HG03521 (cell line): ENCODE measurements around the gene CELF5.
"Not testable (repeated sequence)": the region's sequence is repeated elsewhere in the genome, so short reads cannot be mapped to it uniquely, and the experiment has no call there.

Experiments used
- ATAC-seq: cut with Tn5 transposase; IDR thresholded peaks from one replicate; pipeline ENCODE4 v1.9.1; 2021; ENCODE audit warnings: mild to moderate bottlenecking, moderate library complexity; ENCODE audit not compliant: unreplicated experiment

Gene CELF5

DNA sequence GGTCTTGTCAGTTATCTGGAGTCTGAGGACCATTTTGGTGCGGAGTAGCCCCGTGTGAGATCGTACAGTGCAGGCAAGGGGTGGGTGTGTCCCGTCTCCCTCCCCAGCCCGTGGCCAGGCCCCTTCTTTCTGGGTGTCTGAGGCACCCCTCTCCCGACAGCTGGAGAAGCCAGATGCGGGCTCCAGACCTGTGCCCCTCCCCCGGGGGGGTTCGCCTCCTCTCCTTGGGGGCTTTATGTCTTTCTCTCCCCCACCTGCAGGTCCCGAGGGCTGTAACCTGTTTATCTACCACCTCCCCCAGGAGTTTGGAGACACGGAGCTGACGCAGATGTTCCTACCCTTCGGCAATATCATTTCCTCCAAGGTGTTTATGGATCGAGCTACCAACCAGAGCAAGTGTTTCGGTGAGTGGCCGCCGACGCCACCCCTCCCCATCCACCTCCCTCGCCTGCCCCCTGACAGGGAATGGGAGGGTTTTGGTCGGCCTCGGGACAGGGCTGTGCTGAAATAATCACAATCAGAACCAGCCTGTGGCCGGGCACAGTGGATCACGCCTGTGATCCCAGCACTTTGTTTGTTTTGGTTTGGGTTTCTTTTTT lies 65.6 kb downstream of the CELF5 start:
- ATAC-seq, result no peak

DNA sequence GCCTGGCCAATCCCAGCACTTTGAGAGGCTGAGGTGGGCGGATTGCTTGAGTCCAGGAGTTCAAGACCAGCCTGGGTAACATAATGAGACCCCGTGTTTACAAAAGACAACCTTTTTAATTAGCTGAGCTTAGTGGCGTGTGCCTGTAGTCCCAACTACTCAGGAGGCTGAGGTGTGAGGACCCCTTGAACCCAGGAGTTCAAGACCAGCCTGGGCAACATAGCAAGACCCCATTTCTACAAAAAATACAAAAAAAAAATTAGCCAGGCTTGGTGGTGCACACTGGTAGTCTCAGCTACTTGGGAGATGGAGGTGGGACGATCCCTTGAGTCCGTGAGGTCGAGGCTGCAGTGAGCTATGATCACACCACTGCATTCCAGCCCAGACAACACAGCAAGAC lies 66.4 kb downstream of the CELF5 start:
- ATAC-seq, result not testable (repeated sequence)

DNA sequence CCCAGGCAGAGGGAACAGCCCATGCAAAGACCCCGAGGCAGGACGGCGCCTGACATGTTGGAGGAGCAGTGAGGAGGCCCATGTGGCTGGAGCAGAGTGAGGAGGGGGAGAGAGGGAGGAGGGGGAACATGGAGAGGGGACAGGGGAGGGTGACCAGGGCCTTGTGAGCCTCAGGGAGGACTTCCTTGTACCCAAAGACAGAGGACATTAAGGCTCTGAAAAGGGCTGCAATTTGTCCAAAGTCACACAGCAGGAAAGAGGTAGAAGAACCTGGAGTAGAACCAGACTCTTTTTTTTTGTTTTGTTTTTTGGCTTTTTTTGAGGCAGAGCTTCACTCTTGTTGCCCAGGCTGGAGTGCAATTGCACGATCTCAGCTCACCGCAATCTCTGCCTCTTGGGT lies 67.2 kb downstream of the CELF5 start:
- ATAC-seq, result no peak

DNA sequence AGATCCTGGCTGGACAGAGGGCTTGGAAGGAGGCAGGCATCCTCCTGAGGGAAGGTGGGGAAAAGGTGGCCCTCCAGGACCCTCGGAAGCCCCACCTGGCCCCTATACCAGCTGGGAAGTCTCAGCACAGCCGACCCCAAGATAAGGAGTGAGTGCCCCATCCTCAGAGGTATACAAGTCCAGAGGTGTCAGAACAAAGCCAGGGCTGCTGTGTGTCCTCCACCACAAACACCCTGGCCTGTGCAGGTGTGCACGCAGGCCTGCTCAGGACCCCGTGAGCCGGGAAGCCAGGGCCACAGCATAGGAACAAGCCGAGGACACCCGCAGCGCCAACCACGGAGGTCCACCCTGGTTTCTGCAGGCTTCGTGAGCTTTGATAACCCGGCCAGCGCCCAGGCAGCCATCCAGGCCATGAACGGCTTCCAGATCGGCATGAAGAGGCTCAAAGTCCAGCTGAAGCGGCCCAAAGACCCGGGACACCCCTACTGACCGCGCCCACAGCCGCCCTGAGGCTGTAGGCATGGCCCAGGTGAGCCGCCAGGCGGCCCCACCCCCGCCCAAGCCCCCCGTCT lies 68.6 kb downstream of the CELF5 start:
- no peak for ATAC-seq

DNA sequence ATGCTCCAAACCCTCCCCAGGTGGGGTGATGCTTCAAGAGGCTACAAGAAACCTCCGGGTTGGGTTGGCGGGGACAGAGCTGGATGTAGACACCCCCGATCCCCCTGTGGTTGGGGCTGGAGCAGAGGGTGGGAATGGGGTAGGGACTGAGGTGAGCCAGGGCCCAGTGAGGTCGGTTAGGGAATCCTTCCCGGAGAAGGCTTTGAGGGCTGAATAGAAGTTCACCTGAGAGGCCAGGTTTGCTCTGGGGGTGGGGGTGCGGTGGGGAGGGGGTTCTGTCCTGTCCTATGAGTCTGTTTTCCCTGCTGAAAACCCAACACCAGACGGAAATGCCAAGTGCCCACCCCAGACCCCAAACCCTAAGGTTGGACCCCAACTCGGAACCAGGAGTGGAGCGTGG lies 69.1 kb downstream of the CELF5 start:
- ATAC-seq, result no peak

DNA sequence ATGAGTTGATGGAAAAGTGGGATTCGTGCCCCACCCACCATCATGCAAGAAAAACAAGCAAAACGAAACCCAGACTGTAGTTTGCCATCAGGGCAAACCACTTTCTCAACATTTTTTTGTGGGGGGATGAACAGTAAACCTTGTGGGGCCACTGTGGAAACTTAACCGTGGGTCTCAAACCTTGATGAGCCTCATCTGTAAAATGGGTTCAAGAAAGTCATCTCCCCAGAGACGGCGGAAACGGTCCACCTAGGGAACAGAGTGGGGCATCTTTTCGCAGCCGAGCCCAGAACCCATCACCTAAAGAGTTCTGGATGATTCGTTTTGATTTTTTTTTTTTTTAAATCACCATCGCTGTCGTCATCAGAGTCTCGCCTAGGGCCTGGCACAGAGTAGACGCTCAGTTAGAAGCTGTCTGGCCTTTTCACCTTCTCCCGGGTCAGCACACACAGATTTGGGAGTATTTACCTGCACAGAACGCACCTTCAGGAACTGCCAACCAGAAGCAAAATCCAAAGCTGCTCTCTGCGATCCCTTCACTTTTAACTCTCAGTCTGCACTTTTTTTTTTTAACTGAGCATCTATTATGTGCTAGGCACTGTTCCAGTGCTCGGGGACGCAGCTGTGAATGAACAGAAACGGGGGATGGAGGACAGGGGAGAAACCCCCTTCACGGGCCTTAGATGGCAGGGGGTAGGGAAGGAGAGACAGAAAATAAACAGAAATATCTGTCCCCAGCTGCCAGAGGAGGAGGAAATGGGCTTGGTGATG lies 69.8 kb downstream of the CELF5 start:
- no peak for ATAC-seq

DNA sequence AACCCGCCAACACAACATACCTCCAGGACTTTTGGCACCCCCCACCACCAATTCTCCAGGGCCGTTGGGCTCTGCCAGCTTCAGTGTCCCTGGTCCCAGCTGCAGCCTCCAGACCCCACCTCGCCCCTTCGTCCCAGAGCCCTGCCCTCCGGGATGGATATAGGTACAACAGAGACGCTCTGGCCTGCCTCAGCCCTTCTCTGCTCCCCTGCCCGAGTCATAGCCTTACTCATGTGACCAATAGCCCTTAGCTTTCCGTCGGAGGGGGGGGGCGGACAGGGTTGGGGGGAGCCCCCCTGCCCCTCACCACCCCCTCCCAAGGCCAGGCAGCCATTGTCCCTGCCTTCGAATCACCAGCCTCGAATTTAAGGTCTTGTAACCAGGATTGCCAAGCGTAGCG lies 71.1 kb downstream of the CELF5 start:
- no peak for ATAC-seq

DNA sequence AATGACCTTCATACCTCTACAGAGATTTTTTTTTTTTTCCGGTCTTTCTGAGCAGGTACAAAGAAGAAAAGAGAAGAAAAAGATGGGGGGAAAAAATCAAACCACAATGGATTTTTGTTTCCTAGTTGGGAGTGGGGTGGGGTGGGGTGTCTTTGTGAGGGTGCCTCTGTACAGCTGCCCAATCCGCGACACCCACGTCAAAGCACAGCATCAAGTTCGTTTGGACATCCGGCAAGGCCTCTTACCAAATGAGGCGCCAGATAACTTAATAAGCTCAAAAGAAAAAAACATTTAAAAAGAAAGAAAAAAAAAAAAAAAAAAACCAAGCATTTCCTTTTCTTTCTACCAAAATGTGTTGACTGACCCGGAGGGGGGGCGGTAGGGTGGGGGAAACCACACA lies 71.6 kb downstream of the CELF5 start:
- ATAC-seq, result no peak

DNA sequence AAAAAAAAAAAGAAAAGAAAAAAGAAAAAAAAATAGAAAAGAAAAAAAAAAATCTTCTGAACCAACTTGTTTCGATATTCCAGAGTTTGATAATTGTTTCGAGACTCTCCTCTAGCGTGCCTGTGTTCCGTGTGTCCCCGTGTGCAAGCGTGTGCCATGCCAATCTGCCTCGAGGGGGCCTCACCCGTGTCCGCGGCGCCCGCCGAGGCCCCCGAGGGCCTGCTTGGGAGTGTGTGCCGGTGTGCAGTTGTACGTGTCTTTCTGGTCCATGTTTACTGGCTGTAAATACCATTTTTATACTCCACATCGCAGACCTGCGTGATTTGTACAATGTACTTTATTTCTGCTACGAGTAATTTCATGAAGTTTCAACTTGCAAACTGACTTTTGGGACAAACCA lies 72.0 kb downstream of the CELF5 start:
- no peak for ATAC-seq

DNA sequence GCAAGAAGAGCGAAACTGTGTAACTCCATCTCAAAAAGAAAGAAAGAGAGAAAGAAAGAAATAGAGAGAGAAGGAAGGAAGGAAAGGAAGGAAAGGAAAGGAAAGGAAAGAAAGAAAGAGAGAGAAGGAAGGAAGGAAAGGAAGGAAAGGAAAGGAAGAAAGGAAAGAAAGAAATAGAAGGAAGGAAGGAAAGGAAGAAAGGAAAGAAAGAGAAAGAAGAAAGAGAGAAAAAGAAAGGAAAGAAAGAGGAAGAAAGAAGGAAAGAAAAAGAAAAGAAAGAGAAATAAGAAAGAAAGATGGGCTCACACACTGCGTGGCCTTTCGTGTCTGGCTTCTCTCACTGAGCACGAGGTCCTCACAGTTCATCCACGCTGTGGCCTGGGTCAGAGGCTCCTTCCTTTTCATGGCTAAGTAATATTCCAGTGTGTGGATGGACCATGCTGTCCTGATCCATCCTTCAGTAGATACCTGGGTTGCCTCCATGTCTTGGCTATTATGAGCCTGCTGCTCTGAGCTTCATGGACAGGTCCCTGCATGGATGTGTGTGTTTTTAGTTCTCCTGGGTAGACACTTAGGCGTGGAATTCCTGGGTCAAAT lies 74.5 kb downstream of the CELF5 start:
- ATAC-seq, result no peak

DNA sequence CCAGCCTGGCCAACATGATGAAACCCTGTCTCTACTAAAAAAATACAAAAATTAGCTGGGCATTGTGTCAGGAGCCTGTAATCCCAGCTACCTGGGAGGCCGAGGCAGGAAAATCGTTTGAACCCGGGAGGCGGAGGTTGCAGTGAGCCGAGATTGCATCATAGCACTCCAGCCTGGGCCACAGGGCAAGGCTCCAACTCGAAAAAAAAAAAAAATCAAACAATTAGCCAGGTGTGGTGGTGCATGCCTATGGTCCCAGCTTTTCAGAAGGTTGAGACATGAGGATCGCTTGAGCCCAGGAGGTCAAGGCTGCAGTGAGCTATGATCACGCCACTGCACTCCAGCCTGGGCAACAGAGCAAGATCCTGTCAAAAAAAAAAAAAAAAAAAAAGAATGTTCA lies 76.1 kb downstream of the CELF5 start:
- not testable (repeated sequence) for ATAC-seq

DNA sequence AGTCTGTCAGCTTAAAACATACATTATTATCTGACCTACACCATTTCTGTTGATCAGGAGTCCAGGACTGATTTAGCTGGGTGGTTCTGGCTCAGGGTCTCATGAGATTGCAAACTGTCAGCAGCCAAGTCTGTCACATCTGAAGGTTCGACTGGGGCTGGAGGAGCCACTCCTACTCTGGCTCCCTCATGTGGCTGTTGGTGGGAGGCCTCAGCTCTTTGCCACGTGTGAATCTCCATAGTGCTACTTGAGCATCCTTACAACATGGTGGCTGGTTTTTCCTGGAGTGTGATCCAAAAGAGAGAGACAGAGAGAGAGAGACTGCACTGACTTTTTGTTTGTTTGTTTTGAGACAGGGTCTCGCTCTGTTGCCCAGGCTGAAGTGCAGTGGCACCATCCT lies 78.3 kb downstream of the CELF5 start:
- no peak for ATAC-seq

DNA sequence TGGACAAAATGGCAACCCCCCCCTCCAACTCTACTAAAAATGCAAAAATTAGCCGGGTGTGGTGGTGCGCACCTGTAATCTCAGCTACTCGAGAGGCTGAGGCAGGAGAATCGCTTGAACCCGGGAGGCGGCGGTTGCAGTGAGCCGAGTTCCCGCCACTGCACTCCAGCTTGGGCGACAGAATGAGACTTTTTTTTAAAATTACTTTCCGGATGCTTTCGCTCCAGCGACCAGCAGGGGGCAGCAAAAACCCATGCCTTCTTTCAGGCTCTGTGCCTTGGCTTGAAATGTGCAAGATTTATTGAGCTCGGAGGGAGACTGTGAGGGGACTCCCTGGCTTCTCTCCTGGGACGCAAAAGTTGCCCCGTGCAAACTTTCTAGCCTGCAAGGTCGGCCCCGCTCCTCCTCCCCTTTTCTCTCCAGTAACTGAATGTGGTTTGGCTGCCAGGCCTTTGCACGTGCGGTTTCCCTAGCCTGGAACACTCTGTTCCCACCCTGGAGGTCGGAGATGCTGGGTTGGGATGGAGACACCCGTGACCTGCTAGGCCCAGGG lies 80.5 kb downstream of the CELF5 start:
- no peak for ATAC-seq

DNA sequence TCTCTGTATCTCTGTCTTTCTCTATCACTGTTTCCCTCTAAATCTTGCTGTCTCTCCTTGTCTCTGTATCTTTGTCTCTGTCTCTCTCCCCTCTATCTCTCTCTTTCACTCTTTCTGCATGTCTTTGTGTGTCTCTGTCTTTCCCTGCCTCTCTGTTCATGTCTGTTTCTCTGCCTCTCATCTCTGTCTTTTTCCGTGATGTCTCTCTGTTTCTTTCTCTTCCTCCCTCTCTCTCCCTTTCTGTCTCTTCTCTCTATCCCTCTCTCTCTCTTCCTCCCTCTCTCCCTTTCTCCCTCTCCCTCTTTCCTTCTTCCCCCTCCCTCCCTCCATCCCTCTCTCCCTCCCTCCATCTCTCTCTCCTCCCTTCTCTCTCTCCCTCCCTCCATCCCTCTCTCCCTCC lies 85.3 kb downstream of the CELF5 start:
- ATAC-seq, result no peak

DNA sequence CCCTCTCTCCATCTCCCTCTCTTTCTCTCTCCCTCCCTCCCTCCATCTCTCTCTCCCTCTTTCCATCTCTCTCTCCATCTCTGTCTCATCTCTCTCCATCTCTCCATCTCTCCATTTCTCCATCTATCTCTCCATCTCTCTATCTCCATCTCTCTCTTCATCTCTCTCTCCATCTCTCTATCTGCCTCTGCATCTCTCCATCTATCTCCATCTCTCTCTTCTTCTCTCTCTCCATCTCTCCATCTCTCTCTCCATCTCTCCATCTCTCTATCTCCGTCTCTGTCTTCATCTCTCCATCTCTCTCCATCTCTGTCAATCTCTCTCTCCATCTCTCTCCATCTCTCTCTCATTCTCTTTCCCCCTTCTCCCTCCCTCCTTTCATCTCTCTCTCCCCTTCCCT lies 85.8 kb downstream of the CELF5 start:
- no peak for ATAC-seq

DNA sequence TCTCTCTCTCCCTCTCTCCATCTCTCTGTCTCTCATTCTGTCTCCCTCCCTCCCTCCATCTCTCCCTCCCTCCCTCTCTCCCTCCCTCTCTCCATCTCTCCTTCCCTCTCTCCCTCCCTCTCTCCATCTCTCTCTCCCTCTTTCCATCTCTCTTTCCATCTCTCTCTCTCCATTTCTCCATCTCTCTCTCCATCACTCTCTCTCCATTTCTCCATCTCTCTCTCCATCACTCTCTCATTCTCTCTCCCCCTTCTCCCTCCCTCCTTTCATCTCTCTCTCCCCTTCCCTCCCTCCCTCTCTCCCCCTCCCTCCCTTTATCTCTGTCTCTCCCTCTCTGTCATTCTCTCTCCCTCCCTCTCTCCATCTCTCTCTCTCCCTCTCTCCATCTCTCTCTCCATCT lies 86.2 kb downstream of the CELF5 start:
- no peak for ATAC-seq

DNA sequence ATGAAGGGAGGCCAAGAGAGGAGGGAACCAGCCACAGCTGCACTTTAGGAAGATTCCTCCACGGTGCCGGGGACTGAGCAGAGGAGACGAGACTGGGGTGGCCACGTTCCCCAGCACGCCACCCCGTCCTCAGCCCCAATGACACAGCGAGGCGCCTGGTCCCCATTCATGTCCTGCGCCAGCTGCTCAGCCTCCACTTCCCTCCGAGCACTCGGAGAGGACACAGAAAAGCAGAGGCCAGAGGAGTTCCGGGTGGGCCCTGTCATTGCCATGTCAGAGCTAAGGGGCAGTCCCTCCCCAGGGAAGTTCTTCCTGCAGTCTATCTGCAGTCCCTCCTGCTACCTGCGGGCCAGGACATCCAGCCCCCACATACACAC lies 88.7 kb downstream of the CELF5 start:
- no peak for ATAC-seq

DNA sequence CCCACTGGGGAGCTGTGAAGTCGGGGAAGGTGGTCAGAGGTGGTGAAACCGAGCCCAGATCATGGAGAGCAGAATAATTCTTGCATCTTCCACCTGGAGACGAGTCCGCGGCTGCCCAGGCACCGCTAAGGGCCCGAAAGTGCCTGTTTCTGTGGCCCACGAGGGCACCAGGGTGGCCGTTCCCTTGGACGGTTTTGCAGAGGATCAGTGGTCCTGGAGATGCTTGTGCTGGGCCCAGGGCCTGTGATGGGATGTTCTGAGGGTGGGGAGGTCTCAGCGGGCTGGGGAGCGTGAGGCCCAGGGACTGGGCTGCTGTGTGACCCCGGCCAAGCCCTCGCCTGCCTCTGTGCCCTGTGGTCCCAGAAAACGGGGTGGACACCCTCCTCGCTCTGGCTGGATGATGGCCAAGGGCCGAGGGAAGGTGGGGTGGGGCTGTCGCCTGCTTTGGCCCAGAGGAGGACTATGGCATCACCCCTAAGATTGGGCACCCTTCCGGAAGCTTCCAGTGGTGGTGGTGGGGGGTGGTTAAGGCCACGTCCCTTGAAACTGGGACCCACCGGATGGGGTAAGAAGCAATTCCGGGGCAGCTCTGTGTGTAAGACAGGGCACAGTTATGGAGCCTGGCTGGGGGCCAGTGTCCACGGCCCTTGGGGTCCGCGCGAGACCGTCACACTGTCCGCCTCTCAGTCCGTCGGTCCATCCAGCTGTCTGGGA lies 90.7 kb downstream of the CELF5 start:
- ATAC-seq, result no peak

DNA sequence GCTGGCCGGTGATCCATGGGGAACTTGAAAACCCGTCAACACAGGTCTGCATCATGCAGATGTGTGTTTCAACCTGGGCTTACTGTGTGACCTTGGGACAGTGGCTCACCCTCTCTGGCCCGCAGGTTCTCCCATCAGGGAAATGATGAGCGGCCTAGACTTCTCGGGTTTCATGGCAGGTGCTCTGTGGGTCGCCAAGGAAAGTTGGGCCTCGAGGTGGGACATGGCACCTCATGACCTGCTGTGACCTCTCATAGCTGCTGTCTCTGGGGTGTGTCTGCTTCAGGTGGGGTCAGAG lies 91.2 kb downstream of the CELF5 start:
- no peak for ATAC-seq

DNA sequence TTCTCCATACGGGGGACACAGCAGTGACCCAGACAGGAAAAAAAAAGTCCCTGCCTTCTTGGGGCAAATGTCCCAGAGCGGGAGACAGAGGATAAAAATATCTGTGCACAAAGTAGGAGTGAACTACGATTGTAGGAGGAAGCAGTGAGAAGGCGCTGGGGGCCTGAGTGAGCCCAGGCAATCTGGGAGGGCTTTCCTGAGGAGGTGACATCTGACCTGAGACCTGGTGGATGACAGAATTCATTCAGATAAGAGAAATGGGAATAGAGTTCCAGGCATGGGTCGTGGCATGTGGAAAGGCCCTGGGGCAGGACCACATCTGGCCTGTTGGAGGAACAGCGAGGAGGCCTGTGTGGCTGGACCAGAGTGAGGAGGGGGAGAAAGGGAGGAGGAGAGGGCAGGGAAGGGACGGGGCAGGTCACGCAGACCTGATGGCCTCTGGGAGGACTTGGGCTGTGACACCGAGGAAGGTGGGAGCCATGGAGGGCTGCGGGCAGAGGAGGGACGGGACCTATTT lies 91.7 kb downstream of the CELF5 start:
- ATAC-seq, result no peak

DNA sequence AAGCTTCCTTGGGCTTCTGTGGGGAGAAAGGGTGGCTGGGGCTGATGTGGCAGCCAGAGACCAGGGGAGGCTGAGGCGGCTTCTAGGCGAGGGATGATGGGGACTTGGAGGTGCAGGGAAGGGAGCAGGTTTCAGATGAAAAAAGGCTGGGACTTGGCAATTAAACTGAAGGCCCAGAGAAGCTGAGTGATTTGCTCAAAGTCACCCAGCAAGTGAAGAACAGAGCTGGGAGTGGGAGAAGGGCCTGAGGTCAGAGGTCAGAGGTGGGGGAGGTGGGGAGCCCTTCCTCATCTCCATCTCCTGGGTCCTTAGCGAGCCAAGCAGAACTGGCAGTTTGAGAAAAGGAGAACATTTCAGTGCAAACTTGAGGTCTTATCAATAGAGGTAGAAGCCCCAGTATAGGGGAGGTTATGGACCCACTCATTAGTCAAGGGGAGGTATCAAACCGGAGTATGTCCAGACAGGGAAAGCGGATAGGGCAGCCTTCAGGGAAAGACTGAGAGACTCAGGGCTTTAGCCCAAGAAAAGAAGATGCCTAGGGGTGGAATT lies 92.3 kb downstream of the CELF5 start:
- no peak for ATAC-seq
